Measurements from ENCODE around the gene PICK1.
"Not testable (repeated sequence)": the region's sequence is repeated elsewhere in the genome, so short reads cannot be mapped to it uniquely, and the experiment has no call there.

PICK1 gene

DNA sequence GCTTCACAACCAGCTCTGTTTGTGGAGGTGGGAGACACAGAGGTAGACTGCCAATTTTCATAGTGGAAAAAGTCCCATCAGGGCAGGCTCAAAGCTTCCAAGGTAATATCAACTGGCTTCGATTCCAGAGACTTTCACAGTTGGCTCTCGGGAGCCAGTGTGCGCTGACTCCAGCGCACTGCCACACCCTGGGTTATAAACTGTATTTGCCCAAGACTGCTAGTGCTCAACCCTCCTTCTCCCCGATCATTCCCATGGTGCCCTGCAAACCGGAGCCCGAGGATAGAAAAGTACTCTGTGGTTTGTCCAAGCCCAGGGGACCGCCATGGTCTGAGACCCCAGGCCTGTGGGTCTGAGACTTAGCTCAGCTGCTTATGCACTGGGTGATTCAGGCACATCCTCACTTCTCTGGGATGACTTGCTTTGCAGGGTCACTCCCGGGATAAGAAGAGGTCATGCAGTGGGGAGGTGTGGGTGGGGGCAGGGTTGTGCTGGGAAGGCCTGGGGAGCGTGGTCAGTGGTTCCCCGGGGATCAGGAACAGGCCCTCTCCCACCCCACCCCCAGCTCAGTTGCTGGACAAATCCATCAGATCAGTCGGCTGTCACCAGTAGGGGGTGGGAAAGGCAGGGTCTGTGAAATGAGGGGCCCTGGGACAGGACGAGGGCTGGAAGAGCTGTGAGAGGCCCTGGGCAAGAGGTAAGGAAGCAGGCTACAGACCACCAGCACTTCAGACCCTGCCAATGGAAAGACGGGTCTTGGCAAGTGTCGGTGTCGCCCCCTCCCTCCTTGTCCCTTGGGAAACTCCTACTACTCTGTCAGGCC, 26.7 kb upstream of the PICK1 start:
- DNase-seq (ENCODE audit: low spot score), result no peak

DNA sequence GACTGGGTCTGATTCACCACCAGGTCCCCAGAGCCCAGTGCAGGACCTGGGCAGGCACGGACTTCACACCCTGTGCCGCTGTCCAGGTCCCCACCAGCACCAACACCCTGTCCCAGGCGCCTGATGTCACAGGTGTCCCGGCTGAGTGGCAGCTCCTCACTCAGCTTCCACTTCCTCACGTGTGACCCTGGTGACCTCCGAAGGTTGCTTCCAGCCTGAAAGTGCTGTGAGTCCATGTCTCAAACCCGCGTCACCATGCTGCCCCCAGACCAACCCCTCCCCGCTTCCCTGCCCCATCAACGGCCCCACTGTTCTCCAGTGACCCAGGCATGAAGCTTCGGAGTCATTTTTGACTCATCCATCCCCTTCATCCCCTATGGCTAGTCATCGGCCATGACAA, 25.7 kb upstream of the PICK1 start:
- no peak for DNase-seq (ENCODE audit: low spot score)

- DNase-seq (ENCODE audit: low spot score), result peak; percentile 56
Observed at GRCh38 chr22:38032681-38033521, 24.3 kb upstream of the PICK1 start.

- no peak for DNase-seq (ENCODE audit: low spot score)
Observed at GRCh38 chr22:38033522-38034277, 23.5 kb upstream of the PICK1 start.

- DNase-seq (ENCODE audit: low spot score), result no peak
Observed at GRCh38 chr22:38034278-38034882, 22.8 kb upstream of the PICK1 start.

DNA sequence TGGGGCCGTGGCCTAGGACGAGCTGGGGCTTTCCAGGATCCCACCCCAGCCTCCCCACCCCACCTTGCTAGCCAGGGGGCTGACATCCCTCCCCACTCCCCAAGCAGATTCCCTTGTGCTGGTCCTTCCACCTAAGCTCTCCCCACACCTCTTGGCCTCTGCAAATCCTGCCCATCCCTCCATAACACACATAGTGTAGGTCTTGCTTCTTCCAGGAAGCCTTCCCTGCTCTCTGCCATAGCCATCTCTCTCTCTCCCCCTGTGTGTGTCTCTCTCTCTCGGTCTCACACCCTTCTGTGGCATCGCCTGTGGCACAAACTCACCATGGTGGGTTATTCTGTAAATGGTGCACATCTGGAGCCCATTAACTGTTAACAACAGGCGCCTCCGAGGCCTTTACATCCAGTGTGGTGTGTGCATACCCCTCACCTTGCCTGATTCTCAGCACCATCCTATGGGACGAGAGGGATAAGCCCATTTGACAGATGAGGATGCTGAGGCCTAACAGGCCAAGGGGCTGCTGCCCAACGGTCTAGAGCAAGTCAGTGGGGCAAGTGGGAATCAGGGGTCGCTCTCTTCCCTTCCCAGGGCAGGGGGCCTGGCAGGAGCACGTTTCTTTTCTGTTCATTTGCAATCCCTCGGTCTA, 22.2 kb upstream of the PICK1 start:
- DNase-seq (ENCODE audit: low spot score), result no peak

DNA sequence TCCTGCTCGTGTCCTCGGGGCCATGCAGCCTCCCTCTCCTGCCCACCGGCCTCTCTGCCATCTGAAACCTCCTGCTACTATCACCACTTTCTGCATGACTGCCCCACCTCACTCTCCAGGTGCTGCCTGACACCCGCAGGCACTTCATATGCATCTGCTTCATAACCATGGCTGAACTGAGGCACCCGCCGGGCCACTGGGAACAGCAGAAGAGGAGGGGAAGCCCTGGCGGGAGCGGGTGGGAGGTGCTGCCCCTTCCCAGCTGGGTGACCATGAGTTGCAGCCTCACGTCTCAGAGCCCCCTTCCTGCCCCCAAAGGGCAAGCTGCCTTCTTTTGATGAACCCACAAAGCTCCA, 21.7 kb upstream of the PICK1 start:
- no peak for DNase-seq (ENCODE audit: low spot score)

GRCh38 chr22:38036392-38037062, 20.7 kb upstream of the PICK1 start:
- DNase-seq (ENCODE audit: low spot score), result no peak

GRCh38 chr22:38037367-38038150, 19.6 kb upstream of the PICK1 start:
- not testable (repeated sequence) for DNase-seq (ENCODE audit: low spot score)

DNA sequence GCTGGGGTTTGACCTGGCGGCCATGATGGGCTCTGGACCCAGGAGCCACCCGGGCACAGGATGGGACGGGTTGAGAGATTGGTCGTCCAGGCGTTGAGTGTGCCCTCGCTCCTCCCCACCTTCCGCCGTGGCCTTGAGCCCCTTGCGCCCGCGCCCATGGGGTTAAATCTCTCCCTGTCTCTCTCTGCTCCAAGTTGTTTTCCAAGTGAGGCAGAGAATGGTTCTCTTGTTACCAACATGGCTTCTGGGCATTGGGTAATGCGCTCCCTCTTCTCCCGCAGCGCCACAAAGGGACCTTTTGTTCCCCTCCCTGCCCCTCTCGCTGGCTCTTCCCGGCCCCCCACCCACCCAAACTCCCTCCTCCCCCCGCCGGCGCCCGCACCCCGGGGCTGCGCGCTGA, 18.8 kb upstream of the PICK1 start:
- no peak for DNase-seq (ENCODE audit: low spot score)

GRCh38 chr22:38038890-38039812, 18.1 kb upstream of the PICK1 start:
- DNase-seq (ENCODE audit: low spot score), result no peak

DNA sequence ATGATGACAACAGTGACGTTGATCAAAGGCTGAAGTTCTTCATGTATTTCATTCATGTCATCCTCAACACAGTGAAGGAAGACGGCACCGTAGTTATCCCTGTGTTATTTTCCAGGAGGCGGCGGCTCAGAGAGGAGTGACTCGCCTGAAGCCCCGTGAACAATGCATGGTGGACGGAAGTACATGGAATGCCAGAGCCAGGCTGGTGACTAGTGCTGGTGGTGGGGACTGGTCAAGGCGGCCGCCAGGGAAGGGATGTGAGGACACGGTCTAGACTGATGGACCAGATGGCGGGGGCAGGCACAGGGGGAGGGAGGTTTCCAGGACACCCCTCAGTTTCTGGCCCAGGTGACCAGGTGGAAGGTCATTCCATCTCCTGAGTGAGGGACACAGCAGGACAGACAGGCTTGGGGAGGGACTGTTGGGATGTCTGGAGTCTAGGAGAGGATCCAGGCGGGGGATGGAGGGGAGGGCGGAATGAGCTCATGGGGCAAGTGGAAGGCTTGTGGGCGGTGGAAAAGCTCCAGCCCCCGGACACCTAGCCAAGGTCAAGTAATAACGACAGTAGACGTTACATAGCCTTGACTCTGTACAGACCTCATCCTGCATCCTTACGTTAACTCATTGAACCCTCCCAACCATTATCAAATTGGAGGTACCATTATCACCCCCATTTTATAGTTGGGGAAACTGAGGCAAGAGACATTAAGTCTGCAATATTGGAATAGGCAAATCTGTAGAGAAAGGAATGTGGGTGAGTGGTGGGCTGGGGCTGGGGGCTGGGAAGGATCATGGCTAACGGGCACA, 16.0 kb upstream of the PICK1 start:
- DNase-seq (ENCODE audit: low spot score), result no peak

DNA sequence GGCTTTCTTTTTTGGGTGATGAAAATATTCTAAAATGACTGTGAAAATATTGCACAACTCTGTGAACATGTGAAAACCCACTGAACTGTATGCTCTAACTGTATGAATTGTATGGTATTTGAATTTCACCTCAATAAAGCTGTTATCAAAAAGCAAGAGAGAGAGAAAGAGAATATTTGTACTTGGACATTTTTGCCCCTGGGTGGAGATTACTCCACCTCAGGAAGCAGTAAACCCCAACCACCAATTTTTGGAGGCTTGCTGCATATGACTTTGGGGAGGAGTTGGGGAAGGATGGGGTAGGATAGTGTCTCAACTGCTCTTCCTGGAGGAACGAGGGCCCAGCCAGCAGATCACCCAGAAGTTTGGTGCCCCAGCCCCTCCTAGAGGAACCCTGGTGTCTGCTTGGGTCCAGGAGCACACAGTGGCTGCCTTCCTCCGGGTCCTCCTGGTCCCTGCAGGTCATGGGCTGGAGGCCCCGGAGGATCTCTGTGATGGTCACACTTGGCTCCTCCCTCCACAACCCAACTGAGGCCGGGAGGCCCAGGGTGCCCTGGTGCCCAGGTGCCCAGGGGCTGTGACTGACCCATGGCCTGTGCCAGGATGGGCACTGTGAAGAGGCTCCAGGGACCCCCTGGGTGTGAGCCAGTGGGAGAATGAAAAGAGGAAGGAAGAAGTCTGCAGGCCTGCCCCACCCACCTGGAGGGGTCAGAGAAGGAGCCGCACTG, 15.3 kb upstream of the PICK1 start:
- no peak for DNase-seq (ENCODE audit: low spot score)

GRCh38 chr22:38042488-38042790, 14.8 kb upstream of the PICK1 start:
- no peak for DNase-seq (ENCODE audit: low spot score)

- no peak for DNase-seq (ENCODE audit: low spot score)
Observed at GRCh38 chr22:38043151-38044039, 13.8 kb upstream of the PICK1 start.

- no peak for DNase-seq (ENCODE audit: low spot score)
Observed at GRCh38 chr22:38046070-38046748, 11.0 kb upstream of the PICK1 start.

All from HuH-7.5 (cell line).